ENCODE measurements around the gene PRAME.
"Not testable (repeated sequence)": the region's sequence is repeated elsewhere in the genome, so short reads cannot be mapped to it uniquely, and the experiment has no call there.

The PRAME gene

DNA sequence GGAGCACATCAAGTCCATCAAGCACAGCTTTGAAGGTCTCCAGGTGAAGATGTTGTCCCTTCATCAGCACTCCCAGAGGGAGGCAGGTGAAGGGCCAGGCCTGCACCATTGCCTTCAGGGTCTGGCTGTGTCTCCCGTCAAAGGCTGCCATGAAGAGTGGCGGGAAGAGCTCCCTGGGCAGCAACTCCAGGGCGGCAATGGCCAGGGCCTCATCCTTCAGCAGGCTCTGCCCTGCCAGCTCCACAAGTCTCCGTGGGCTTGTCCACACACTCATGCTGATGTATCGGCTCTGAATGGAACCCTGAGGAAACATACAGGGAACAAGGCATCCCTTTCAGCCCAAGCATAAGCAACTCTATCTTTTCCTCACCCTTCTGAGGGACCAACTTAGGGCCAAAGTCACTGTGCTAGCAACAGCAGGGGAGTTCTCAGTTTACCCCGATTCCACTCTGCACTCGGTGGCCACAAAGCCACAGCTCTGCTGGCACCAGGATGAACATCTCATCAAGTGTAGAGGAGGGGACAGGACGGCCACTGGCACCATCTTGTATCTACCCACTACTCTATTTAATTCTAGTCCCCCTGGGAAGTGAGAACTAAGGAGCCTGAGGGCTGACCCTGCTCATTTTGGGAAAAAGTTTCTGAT lies 8.2 kb downstream of the PRAME start:
- no peak for DNase-seq

DNA sequence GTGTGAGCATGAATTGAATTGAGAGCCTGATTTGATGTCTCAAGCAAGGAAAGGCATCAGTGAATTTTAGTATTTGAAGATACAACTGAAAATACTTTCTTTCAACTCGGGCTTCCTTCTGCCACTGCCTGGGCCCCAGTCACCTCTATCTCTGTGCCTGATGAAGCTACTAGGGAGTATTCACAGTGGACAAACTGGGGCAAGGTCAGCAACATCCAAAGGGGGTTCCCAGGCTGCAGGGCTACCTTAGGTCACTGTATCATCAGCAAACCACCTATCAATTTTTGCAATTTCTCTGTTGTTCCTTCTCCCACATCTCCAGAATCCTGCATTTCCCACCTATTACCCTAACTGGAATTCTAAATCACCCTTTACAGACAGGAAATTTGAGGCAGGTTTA lies 10.2 kb downstream of the PRAME start:
- no peak for DNase-seq

DNA sequence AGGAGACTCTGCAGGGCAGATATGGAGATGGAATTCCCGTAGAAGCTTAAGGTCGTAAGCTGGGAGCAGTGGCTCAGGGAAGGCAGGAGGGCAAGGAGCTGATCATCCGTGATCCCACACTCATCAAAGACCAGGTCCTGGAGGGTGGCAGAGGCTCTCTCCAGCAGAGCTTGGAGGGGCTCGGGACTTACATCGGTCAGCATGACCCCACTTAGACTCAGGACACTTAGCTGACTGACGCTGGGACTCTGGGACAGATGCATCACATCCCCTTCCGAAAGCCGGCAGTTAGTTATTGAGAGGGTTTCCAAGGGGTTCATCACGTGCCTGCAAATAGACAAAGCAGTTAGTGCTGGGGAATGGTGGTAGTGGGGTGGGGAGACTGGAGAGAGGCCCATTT lies 10.7 kb downstream of the PRAME start:
- no peak for DNase-seq

DNA sequence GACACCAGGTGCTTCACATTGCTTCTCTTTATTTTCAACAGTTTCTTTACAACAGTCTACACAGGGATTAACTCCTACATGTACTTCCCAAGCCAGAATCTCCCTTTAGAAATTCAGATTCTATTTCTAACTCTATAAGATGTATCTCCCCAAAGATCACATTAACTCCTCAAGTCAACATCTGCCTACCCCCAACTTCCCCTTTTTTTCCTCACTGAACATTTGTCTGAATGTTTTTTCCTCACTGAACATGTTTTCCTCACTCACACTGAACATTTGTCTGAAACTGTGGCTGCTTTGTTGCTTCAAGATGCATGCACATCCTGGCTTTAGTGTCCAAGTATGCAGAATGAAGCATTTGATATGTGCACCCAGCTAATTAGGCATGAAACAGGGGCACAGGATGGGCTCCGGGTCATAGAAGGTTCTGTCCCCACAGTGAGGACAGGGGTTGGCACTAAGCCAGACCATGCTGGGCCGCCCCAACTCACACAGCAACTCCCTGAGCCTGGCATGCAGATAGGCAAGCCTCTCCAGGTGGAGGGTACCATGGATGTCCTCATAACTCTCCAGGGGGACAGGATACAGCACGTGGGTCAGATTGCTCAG lies 11.3 kb downstream of the PRAME start:
- no peak for DNase-seq

DNA sequence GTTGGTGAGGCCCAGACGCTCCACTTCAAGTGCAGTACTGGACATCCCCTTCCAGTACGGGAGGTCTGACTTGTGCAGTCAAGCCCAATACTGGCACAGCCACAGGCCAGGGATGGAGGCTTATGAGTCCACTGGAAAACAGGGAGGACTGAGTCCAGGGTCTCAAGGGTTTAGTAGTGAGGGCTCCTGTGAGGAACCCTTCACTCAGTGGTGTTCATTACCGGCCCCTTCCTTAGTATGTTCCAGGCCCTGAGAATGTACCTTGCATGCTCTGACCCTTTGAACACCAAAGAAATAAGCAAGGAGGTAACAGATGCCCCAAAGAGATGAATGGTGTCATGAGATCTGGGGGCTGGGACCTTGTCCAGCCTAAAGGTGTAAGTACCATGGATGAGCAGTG lies 11.8 kb downstream of the PRAME start:
- no peak for DNase-seq

DNA sequence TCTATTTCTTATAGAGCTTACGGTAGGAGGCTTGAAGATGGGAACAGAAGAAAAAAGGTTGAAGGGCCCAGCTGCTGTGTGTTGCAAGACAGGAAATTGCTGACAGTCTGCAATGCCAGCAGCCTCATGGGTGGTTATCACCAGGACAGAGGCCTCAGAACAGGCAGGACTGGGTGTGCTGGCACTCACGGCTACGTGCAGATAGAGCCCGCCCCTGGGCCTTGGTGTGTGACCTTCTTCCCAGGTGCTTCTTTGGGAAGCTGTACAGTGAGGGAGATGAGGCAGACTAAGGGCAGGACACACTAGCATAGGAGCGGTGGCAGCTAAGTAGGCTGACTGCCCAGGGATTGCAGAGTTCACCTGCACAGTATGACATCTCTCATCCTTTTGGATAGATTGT lies 12.6 kb downstream of the PRAME start:
- DNase-seq = no peak

DNA sequence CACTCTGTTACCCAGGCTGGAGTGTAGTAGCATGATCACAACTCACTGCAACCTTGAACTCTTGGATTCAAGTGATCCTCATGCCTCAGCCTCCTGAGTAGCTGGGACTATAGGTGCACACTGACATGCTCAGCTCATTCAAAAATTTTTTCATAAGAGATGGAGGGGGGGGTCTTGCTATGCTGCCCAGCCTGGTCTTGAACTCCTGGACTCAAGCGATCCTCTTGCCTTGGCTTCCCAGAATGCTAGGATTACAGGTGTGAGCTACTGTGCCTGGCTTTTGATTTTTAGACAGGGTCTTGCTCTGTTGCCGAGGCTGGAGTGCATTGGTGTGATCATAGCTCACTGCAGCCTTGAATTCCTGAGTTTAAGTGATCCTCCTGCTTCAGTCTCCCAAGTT lies 14.0 kb downstream of the PRAME start:
- DNase-seq = no peak

DNA sequence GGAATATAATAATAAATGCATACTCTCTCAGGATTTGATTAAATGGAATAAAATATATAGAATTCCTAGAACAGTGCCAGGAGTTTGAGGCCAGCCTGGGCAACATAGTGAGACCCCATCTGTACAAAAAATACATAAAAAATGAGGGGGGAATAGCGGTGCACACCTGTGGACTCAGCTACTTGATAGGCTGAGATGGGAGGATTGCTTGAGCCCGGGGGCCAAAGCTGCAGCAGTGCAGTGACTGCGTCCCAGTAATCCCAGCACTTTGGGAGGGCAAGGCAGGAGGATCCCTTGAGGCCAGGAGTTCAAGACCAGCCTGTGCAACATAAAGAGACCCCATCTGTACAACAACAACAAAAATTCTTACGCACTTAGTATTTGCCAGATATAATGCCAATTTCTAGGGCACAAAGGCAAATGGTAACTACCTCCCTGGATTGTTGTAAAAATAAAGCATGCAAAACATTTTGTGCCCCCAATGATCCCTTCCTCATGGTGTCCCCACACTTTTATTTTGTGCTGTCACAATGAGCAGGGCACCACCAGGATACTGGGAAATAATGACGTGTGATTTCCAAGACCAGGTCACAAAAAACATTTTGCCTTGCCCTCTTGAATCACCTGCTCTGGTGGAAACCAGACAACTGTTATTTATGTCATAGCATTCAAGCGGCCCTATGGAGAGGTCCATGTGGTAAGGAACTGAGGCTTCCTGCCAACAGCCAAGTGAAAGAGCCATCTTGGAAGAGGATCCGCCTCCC lies 20.7 kb downstream of the PRAME start:
- DNase-seq = no peak

DNA sequence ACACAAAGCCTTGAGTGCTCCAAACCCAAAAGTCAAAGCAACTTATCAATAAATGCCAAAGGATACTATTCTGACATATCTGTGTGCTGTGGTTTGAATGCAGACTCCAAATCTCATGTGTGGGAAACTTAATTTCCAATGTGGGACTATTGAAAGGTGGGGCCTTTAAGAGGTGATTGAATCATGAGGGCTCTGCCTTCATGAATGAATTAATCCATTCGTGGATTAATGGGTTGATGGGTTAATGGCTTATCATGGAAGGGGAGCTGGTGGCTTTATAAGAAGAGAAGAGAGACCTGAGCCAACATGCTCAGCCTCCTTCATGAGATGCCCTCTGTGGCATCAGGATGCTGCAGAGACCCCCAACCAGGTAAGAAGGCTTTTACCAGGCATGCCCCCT lies 22.1 kb downstream of the PRAME start:
- DNase-seq = no peak

DNA sequence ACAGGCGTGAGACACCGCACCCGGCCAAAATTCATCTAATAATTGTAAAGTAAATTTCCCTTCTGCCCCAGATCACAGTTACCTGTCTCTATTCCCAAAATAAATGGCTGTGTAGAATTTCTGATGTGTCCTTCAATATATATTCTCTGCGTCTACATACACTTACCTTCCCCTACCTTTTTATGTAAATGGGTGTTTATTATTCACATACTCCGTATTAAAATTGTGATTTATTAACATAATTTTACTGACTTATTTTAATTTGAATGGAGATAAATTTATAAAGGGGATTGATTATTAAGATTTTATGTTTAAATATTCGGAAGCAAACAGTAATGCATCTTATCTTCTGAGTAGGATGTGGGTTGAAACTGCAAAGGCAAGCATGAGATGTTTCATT lies 22.6 kb downstream of the PRAME start:
- no peak for DNase-seq

DNA sequence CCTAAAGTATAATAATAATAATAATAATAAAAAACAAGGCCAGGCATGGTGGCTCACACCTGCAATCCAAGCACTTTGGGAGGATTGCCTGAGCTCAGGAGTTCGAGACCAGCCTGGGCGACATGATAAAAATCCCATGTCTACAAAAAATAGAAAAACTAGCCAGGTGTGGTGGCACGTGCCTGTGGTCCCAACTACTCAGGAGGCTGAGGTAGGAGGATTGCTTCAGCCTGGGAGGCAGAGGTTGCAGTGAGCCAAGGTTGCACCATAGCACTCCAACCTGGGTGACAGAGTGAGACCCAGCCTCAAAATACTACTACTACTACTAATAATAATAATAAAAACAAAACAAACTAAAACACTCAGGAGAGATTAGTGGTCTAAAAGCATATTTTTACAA lies 23.4 kb downstream of the PRAME start:
- DNase-seq = no peak

DNA sequence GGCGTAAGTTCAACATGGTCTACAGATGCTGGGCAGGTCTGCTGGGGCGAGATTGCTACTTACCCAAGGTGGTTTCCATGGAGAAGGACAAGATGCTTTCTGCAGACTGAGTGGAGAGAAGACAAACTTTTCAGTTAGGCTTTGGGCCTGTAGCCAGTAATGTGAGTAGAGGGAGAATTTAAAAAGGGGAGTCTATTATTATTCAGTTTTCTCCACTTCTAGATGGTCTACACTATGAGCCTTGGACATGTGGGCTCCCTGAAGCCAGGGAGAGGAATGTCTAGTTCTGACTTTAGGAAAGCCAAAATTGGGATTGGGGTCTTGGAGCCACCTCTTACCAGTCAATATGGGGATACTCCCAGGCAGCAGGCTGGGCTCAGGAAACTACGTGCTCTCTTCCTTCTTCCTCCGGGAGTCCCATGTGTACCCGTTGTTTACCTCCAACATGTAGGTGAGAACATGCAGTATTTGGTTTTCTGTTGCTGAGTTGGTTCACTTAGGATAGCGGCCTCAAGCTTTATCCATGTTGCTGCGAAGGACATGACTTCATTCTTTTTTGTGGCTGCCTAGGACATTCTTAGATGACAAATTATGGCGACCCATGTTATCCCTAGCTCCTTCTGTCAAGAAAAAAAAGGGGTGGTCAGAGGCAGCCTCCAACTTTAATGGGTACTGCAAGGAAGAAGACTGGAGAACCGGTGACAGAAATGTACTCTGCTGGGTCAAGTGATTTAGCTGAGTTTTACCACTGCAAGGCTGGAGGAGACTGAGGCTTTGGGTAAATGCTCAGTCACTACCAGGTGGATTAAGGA lies 24.3 kb downstream of the PRAME start:
- no peak for DNase-seq

DNA sequence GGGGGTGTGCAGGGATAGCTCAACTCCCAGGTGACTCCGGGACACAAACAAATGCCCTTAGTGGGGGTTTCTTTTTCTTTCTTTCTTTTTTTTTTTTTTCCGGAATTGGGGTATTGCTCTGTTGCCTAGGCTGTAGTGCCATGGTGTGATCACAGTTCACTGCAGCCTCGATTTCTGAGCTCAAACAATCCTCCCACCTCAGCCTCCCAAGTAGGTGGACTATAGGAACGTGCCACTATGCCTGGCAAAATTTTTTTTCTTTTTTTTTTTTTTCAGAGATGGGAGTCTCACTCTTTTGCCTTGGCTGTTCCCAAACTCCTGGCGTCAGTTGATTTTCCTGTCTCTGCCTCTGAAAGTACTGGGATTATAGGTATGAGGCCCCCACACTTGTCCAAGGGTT lies 25.2 kb downstream of the PRAME start:
- DNase-seq = no peak

DNA sequence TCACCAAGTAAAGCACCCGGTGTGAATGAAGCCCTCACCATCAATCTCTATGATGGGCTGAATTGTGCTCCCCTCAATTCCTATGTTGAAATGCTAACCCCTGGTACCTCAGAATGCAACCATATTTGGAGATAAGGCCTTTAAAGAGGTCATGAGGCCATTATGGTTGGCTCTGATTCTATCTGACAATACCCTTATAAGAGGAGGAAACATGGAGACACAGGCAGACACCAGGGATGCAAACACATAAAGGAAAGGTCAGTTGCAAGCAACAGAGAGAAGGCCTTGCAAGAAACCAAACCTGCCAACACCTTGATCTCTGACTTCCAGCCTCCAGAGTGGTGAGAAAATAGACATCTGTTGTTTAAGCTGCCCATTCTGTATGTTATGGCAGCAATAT lies 25.6 kb downstream of the PRAME start:
- no peak for DNase-seq

DNA sequence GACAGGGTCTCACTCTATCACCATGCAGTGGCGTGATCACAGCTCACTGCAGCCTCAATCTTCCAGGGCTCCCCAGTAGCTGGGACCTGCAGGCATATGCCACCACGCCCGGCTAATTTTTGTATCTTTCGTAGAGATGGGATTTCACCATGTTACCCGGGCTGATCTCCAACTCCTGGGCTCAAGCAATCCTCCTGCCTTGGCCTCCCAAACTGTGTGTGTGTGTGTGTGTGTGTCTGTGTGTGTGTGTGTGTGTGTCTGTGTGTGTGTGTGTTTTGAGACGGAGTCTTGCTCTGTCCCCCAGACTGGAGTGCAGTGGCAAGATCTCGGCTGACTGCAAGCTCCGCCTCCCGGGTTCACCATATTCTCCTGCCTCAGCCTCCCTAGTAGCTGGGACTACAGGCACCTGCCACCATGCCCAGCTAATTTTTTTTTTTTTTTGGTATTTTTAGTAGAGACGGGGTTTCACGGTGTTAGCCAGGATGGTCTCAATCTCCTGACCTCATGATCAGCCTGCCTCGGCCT lies 26.5 kb downstream of the PRAME start:
- not testable (repeated sequence) for DNase-seq

DNA sequence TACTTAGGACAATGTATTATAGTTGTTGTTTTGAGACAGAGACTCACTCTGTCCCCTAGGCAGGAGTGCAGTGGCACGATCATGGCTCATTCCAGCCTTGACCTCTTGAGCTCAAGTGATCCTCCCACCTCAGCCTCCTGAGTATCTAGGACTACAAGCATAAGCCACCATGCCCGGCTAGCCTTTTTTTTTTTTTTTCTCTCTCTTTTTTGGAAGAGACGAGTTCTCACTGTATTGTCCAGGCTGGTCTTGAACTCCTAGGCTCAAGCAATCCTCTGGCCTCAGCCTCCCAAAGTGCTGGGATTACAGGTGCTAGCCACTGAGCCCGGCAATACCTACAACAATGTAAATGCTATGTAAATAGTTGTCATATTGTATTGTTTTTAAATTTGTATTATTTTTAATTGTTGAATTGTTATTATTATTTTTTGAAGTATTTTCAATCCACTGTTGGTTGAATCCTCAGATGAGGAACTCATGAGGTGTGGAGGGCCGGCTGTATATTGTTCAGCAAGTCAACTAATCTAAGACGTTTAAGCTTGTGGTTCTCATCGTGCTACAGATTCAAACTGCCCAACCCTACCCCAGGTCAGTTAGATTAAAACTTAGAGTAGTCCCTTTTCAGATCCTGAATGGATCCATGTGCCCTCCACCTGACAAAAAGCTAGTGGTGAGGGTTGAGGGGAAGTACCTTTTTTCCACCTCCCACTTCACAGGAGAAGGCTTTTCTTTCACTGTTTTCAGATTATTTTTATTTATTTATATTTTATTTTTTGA lies 27.1 kb downstream of the PRAME start:
- no peak for DNase-seq

DNA sequence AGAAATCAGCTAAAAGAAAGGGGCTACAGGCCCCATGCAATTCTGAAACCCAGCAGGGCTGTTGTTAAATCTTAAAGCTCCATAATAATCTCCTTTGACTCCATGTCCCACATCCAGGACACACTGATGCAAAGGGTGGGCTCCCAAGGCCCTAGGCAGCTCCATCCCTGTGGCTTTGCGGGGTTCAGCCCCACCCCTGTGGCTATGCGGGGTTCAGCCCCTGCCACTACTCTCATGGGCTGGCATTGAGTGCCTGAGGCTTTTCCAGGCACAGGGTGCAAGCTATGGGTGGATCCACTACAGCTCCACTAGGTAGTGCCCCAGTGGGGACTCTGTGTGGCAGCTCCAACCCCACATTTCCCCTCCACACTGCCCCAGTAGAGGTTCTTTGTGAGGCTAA lies 30.3 kb downstream of the PRAME start:
- DNase-seq = no peak

DNA sequence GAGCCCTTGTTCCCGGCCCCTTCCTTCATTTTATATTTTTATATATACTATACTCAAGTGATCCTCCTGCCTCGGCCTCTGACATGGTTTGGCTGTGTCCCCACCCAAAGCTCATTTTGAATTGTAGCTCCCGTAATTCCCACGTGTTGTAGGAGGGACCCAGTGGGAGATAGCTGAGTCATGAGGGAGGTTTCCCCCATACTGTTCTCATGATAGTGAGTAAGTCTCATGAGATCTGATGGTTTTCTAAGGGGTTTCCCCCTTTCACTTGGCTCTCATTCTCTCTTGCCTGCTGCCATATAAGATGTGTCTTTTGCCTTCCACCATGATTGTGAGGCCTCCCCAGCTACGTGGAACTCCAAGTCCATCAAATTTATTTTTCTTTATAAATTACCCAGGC lies 31.8 kb downstream of the PRAME start:
- DNase-seq = no peak

DNA sequence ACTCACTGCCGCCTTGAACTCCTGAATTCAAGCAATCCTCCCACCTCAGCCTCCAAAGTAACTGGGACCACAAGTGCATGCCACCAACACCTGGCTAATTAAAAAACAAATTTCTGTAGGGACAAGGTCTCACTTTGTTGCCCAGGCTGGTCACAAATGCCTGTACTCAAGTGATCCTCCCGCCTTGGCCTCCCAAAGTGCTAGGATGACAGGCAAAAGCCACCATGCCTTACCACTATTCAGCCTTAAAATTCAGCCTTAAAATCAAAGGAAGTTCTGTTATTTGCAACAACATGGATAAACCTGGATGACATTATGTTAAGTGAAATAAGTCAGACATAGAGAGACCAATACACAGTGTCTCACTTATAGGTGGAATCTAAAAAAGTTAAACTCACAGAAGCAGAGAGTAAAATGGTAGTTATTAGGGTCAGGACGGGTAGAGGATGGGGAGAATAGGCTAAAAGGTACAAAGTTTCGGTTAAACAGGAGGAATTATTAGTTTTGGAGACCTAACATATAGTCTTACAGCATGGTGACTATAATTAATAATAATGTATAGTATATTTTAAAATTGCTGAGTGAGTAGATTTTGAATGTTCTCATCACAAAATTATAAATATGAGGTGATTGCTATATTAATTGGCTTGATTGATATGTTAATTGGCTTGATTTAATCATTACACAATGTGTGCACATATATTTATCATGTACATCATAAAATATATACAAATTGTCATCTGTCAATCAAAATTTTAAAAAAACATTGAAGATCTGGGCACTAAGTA lies 32.7 kb downstream of the PRAME start:
- DNase-seq = no peak

DNA sequence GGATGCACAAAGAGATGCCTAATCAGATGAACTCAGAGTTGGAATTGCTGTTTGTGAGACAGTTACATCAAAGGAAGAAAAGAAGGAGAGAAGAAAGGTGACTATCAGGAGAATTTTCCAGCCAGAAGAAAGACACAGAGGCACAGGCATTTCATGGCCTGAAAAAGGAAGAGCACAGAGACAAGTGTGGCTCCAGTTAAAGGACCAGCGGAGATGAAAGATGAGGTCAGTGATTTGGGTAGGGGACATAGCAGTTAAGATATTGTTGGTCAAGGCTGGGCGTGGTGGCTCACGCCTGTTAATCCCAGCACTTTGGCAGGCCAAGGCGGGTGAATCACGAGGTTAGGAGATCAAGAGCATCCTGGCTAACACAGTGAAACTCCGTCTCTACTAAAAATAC lies 35.6 kb downstream of the PRAME start:
- DNase-seq = no peak

DNA sequence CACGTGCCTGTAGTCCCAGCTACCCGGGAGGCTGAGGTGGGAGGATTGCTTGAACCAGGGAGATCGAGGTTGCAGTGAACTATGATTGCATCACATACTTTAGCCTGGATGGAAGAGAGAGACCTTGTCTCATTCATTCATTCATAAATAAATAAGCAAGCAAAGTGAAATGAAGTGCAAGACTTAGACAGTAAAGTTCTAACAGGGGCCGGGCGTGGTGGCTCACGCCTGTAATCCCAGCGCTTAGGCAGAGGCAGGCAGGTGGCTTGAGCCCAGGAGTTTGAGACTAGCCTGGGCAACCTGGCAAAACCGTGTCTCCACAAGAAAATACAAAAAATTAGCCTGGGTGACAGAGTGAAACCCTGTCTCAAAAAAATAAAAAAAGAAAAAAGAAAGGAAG lies 37.4 kb downstream of the PRAME start:
- DNase-seq = no peak

Data from cerebellar nuclear complex (tissue), 1 donor.